ENCODE measurements around the gene WDR35.

The WDR35 gene

DNA sequence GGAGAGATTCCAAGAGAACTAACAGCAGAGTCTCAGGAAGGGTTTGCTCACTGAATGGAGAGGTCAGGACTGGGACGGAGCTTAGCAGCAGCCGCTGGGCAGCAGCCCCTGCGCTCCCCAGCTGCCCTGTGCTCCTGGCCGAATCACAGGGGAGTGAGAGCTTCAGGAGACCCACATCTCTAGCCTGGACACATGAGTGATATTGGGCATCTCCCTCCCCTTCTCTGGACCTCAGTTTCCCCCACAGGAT lies 22.1 kb upstream of the WDR35 start:
- DNase-seq (ENCODE audit: low read depth), result no peak
- TF ChIP-seq, protein P1, sequence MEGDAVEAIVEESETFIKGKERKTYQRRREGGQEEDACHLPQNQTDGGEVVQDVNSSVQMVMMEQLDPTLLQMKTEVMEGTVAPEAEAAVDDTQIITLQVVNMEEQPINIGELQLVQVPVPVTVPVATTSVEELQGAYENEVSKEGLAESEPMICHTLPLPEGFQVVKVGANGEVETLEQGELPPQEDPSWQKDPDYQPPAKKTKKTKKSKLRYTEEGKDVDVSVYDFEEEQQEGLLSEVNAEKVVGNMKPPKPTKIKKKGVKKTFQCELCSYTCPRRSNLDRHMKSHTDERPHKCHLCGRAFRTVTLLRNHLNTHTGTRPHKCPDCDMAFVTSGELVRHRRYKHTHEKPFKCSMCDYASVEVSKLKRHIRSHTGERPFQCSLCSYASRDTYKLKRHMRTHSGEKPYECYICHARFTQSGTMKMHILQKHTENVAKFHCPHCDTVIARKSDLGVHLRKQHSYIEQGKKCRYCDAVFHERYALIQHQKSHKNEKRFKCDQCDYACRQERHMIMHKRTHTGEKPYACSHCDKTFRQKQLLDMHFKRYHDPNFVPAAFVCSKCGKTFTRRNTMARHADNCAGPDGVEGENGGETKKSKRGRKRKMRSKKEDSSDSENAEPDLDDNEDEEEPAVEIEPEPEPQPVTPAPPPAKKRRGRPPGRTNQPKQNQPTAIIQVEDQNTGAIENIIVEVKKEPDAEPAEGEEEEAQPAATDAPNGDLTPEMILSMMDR (conservative IDR thresholded peaks at IDR 0.05; ENCODE audit: control insufficient read depth, insufficient read depth, low read depth, low read length), result no peak
- H3K4me3 ChIP-seq (ENCODE audit: control insufficient read depth, low read depth, low read length), result peak overlapping the region; percentile 27

DNA sequence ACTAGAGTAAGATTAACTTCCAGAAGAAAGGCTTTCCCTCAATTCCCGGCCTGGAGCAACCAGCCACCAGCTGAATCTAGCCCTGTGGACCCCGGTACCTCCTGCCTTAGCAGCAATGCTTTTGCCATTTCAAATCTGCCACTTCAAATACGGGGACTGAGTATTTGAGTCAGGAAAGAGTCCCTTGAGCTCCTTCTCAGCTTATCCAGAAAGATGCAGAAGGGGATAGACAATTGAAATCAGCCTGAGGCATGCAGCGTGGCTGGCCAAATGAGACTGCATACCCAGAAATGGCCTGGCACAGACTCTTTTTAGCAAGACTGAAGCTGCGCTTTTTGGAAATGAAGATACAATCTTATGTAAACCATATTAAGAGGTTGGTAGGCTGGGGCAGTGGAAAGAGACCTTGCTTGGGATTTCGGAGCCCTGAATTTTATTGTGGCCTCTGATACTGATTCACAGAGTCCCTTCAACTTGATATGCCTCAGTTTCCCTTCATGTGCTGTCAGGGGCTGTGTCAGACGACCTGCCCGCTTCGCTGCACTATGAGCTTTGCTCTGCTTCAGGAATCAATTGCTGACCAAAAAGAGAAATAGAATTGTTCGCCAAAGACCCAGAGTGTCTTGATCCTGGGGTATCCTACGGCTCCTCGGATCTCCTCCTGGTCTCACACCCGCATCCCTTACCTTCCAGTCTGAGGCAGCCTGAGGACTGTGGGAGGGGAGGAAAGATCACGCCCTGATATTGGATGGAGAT lies 21.5 kb upstream of the WDR35 start:
- TF ChIP-seq, protein P1 (conservative IDR thresholded peaks at IDR 0.05; ENCODE audit: control insufficient read depth, insufficient read depth, low read depth, low read length), result no peak
- H3K4me3 ChIP-seq (ENCODE audit: control insufficient read depth, low read depth, low read length), result no peak overlapping the region

DNA sequence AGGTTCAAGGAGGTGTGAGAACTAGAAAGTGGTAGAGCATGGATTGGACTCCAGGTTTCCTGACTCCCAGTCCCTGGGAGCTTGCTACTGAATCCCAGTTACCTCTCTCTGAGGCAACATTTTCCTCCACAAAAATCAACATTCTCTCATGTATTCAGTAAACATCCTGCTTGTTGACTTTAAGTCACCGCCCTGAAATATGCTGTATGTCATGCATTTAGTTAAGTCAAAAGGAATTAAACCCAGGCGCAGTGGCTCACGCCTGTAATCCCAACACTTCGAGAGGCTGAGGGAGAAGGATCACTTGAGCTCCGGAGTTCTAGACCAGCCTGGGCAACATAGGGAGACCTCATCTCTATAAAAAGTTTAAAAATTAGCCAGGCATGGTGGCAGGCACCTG lies 18.8 kb upstream of the WDR35 start:
- TF ChIP-seq, protein P1 (conservative IDR thresholded peaks at IDR 0.05; ENCODE audit: control insufficient read depth, insufficient read depth, low read depth, low read length), result no peak
- H3K4me3 ChIP-seq (ENCODE audit: control insufficient read depth, low read depth, low read length), result no peak overlapping the region
- DNase-seq (ENCODE audit: low read depth), result no peak

More for the DNA sequence above, 21.5 kb upstream of the WDR35 start:
- no peak for DNase-seq (ENCODE audit: low read depth)

DNA sequence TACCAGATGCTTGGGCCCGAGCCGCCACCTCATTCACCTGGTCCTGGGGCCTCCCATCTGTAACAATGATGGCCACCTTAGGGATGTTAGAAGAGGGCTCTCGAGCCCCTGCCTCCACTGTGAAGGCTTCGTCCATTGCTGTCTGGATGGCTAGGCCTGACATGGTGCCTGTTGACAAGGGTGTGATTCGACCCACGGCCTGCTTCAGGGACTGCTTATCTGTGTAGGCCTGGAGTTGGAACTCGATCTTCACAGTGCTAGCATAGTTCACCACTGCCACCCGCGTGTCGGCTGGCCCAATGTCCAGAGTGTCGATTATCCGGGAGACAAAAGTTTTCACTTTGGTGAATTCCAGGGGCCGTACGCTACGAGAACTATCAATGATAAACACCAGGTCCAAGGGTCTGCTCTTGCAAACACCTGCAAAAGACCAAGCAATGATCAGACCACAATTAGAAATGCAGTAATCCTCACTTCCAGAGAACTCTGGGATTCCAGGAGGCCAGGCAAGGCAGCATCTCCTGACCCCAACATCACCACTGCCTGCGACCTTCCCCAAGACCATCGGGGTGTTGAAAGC lies 16.1 kb upstream of the WDR35 start:
- DNase-seq (ENCODE audit: low read depth), result no peak
- no peak overlapping the region for H3K4me3 ChIP-seq (ENCODE audit: control insufficient read depth, low read depth, low read length)
- TF ChIP-seq, protein P1 (conservative IDR thresholded peaks at IDR 0.05; ENCODE audit: control insufficient read depth, insufficient read depth, low read depth, low read length), result no peak

DNA sequence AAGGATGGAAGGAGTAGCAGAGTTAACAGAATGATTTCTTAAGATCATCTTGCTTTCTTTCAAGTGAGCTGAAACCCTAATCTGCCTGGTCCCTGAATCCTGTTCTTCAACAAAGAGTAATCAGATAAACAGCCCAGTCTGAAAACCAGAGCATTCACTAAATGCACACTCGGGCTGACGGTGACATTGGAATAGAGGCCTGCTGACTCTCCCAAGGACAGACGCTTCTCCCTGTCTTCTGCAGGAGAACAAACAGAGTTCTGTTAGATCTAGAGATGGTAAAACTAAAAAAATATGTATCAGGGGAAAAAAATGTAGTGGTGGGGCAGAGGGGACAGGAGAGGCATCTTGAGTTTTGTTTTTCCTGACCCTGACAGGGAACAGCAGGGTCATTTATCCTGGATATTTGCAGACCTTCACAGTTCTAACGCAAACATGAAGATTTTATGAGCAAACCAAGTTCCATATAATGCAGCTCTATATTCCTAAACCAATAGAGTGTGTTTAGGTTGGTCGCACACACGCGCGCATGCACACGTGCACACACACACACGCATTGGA lies 15.2 kb upstream of the WDR35 start:
- TF ChIP-seq, protein P1 (conservative IDR thresholded peaks at IDR 0.05; ENCODE audit: control insufficient read depth, insufficient read depth, low read depth, low read length), result no peak
- H3K4me3 ChIP-seq (ENCODE audit: control insufficient read depth, low read depth, low read length), result no peak overlapping the region
- DNase-seq (ENCODE audit: low read depth), result no peak

DNA sequence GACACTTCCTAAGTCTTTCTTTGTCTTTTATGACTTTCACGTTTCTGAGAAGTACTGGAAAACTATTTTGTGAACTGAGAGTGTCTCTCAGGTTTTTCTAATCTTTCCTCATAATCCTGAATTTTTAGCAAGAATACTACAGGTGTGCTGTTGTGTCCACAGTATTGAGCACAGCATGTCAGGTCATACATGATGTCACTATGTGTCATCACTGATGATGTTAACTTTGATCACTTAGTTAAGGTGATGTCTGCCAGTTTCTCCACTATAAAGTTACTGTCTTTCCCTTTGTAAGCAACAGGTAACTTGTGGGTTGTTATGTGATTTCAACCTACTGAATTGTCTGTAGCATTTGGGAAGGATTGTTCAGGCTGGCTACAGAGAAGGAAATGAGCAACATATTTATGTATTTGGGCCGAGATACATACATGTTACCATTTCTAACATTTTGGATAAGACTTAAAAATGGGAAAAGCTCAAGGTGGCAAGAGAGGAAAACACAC lies 11.5 kb upstream of the WDR35 start:
- H3K4me3 ChIP-seq (ENCODE audit: control insufficient read depth, low read depth, low read length), result no peak overlapping the region
- no peak for DNase-seq (ENCODE audit: low read depth)
- TF ChIP-seq, protein P1 (conservative IDR thresholded peaks at IDR 0.05; ENCODE audit: control insufficient read depth, insufficient read depth, low read depth, low read length), result no peak
